AG10803 (cell line): Measurements from ENCODE around the gene PDE1A.

Source experiments
- DNase-seq: peaks from one replicate; pipeline ENCODE4 v3.0.0; 2010; ENCODE audit warnings: low read depth
- H3K4me3 ChIP-seq: 2 replicates; pipeline ENCODE4 v1.5.1; 2011; ENCODE audit warnings: mild to moderate bottlenecking, low read length, control low read depth
- TF ChIP-seq, protein P1 (sequence below): conservative IDR thresholded peaks from 2 replicates; pipeline ENCODE4 v1.5.1; 2011; ENCODE audit warnings: mild to moderate bottlenecking, low read length, control low read depth, inconsistent platforms

The PDE1A gene

GRCh38 chr2:182134201-182134600 lies 292.6 kb downstream of the PDE1A start:
- TF ChIP-seq, protein P1, sequence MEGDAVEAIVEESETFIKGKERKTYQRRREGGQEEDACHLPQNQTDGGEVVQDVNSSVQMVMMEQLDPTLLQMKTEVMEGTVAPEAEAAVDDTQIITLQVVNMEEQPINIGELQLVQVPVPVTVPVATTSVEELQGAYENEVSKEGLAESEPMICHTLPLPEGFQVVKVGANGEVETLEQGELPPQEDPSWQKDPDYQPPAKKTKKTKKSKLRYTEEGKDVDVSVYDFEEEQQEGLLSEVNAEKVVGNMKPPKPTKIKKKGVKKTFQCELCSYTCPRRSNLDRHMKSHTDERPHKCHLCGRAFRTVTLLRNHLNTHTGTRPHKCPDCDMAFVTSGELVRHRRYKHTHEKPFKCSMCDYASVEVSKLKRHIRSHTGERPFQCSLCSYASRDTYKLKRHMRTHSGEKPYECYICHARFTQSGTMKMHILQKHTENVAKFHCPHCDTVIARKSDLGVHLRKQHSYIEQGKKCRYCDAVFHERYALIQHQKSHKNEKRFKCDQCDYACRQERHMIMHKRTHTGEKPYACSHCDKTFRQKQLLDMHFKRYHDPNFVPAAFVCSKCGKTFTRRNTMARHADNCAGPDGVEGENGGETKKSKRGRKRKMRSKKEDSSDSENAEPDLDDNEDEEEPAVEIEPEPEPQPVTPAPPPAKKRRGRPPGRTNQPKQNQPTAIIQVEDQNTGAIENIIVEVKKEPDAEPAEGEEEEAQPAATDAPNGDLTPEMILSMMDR: no peak
- no peak for DNase-seq
- H3K4me3 ChIP-seq: no peak overlapping the region

DNA sequence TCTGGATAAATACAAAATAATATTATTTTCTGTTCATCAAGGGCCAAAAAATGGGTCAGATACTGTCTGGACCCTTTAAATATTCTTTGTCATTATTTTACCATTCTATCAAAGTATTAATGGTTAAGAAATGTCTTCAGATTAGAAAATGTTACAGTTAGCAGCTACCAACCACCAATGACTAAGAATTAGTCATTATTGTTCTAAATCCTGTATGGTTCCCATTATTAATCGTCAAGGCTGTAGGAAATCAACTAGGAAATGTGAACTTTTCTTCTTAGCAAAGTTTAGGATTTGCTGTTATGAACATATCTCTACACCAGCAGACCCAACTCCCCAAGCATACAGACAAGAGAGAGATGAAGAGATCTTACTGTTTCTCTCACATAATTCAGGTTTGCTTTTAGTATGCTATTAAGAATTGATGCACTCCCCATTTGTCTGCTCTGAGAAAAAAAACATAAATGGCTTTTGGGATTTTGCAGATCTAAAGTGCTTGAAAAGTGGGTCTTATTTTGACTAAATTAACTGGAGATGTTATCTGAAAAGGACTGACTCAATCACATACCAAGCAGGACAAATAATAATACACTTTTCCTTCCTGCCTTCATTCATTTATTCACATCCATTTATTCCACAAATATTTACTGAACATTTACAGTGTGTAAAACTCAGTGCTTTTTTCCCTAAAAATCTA lies 293.5 kb downstream of the PDE1A start:
- DNase-seq: no peak
- H3K4me3 ChIP-seq: no peak overlapping the region
- TF ChIP-seq, protein P1: no peak

GRCh38 chr2:182132605-182133004 lies 294.2 kb downstream of the PDE1A start:
- TF ChIP-seq, protein P1: no peak
- no peak for DNase-seq
- no peak overlapping the region for H3K4me3 ChIP-seq

DNA sequence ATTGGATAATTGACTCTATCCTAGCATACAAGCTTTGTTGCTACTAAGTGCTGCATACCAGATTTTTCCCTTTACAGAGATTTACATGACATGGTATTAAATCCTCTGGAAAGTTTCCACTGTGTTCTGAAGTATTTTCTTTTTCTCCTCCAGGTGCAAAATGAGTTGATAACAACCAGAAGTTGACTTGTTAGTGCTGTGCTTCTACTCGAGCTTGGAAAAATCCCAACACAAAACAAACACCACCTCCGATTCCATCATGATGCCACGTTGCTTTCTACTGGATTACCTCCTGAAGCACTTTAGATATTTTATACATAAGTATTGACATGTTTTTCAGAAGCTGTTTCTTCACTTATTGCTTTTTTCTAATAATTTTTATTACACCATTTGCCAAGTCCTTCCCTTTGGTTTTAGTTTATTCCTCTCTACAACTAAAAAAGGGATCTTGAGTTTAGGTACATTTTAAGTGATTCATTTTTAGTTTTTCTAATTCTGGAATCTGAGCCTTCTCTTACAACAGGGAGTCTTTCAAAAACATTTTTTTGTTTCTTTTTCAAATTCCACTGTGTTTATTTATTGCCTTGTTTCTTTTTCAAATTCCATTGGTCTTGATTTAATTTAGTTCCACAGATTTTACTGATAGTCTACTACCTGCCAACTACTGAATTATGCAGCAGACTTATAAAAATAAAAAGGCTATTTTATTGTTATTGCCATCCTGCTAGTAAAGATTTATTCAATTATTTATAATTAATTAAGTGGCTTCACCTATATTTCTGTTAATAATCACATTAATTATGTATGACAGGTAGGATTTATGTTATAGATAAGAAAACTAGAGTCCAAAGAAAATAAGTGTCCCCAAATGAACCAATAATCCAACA lies 297.8 kb downstream of the PDE1A start:
- H3K4me3 ChIP-seq: no peak overlapping the region
- TF ChIP-seq, protein P1: no peak
- DNase-seq: no peak

GRCh38 chr2:182117196-182117595 lies 309.6 kb downstream of the PDE1A start:
- no peak overlapping the region for H3K4me3 ChIP-seq
- TF ChIP-seq, protein P1: no peak
- no peak for DNase-seq

- no peak overlapping the region for H3K4me3 ChIP-seq
- no peak for DNase-seq
- TF ChIP-seq, protein P1: no peak
These were observed 310.1 kb downstream of the PDE1A start for GRCh38 chr2:182116774-182117173.
